ENCODE data around the gene SET. TPM values are rescaled to one million over a fixed set of nuclear protein-coding genes. Genes with fewer than 3 reads are reported as not detected.

The SET gene
- total RNA-seq, 4 donors from 2014 or later: 173 to 217 (median 202) TPM

DNA sequence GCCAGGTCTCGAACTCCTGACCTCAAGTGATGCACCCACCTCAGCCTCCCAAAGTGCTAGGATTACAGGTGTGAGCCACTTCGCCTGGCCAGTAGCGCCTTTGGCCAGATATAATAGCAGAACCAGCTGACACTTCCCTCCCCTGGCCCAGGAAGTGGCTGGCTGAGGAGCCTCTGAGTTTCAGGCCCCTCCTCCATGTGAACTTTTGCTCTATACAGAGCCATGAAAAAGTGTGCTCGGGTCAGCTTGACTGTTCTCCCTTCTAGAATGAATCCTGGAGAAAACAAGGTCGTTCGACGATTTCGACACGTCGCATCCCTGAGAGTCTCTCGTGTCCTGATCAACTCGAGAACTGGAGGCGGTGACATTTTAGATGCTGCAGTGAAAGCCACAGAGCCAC is 43.6 kb downstream of the SET start:
- Histone ChIP-seq H3K36me3 (peaks cover 16 to 29% of the 10 kb centered on the region in 2 donors), H3K9me3 (no peaks in the 10 kb centered on the region), H3K27me3 (no peaks in the 10 kb centered on the region), H3K4me1 (no peaks in the 10 kb centered on the region), H3K27ac (no peak overlapping the region), H3K4me3 (replicated peaks in 1 of 3) (no peak overlapping the region)
- DNase-seq: no peak
- TF ChIP-seq POLR2A (IDR thresholded peaks at IDR 0.05): no peak
- TF ChIP-seq, protein P1, sequence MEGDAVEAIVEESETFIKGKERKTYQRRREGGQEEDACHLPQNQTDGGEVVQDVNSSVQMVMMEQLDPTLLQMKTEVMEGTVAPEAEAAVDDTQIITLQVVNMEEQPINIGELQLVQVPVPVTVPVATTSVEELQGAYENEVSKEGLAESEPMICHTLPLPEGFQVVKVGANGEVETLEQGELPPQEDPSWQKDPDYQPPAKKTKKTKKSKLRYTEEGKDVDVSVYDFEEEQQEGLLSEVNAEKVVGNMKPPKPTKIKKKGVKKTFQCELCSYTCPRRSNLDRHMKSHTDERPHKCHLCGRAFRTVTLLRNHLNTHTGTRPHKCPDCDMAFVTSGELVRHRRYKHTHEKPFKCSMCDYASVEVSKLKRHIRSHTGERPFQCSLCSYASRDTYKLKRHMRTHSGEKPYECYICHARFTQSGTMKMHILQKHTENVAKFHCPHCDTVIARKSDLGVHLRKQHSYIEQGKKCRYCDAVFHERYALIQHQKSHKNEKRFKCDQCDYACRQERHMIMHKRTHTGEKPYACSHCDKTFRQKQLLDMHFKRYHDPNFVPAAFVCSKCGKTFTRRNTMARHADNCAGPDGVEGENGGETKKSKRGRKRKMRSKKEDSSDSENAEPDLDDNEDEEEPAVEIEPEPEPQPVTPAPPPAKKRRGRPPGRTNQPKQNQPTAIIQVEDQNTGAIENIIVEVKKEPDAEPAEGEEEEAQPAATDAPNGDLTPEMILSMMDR (IDR thresholded peaks at IDR 0.05): no peak
- intact Hi-C loops (cut with DNase I): no loop called here
- WGBS, 2 donors: 91 to 96% methylated on average over 13 of the region's 13 CpGs

DNA sequence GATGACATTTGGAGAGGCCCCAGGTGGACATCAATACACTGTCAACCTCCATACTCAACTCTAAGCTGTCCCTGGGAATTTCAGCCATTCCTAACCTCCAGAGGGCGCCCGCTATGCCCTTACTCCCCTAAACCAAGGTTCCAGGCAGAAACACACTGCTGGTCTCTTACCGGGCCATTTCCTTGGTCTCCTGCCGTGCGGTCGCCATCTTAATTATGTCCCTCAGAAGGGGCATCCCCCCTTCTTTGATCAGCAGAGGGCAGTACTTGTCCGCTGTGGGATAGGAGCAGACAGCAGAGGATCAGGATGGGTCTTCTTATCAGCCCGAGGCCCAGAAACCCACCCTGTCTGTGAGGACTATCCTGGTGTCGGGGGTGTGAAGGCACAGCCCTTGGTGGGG is 44.2 kb downstream of the SET start:
- peak; percentile 73 to 75 for DNase-seq
- WGBS, 2 donors: 34 to 39% methylated on average over 8 to 9 of the region's 9 CpGs
- H3K36me3 ChIP-seq: peaks cover 16 to 29% of the 10 kb centered on the region in 2 donors
- H3K27ac ChIP-seq: no peak overlapping the region
- H3K4me1 ChIP-seq: no peaks in the 10 kb centered on the region
- H3K4me3 ChIP-seq (replicated peaks in 1 of 3): no peak overlapping the region
- intact Hi-C loops (cut with DNase I): no loop called here
- no peak for TF ChIP-seq POLR2A (IDR thresholded peaks at IDR 0.05)
- TF ChIP-seq, protein P1 (IDR thresholded peaks at IDR 0.05): peak in 5 of 6 experiments; percentile 9 to 70 (median 48)
- no peaks in the 10 kb centered on the region for H3K9me3 ChIP-seq
- no peaks in the 10 kb centered on the region for H3K27me3 ChIP-seq

DNA sequence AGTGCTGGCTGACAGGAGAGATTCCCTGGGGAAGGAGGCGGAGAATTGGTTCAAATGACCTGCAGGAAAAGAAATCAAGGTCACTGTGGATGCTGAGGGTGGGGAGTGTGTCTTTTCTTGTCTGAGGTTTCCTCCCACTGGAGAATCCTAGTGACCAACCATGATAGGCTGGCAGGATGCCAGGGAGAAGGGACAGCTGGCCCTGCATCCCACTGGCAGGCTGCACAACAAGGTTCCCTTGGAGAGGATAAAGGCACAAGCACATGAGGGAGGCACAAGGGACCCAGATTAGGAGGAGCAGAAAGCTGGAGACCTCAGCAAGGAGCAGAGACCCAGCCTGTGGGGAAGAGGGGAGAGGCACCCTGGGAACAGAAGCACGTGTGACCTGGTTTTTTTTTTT is 46.4 kb downstream of the SET start:
- WGBS, 2 donors: 89 to 94% methylated on average over 2 of the region's 2 CpGs
- Histone ChIP-seq H3K9me3 (no peaks in the 10 kb centered on the region), H3K36me3 (peaks cover 29 to 45% of the 10 kb centered on the region in 2 donors), H3K4me3 (replicated peaks in 1 of 3) (no peak overlapping the region), H3K27ac (no peak overlapping the region), H3K27me3 (no peaks in the 10 kb centered on the region), H3K4me1 (no peaks in the 10 kb centered on the region)
- no peak for TF ChIP-seq POLR2A (IDR thresholded peaks at IDR 0.05)
- TF ChIP-seq, protein P1 (IDR thresholded peaks at IDR 0.05): no peak
- intact Hi-C loops (cut with DNase I): no loop called here
- DNase-seq: no peak

DNA sequence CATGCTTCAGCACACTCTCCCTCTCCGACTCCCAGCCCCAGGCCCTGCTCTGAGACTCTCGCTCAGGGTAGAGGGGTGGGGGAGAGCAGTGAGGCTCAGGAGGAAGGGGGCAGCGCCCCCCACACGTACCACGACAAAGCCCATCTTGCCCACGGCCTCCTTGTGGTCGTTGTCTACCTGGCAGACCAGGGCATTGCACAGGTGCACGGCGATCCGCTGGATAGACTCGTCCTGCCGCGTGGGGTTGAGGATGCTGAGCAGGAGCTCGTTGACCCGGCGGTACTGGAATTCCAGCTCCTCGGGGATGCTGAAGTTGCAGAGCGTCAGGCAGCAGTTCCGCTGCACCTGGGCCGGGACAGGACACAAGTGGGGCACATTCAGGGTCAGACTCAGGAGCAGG is 53.4 kb downstream of the SET start:
- TF ChIP-seq POLR2A (IDR thresholded peaks at IDR 0.05): no peak
- TF ChIP-seq, protein P1 (IDR thresholded peaks at IDR 0.05): no peak
- Histone ChIP-seq H3K9me3 (no peaks in the 10 kb centered on the region), H3K4me3 (replicated peaks in 1 of 3) (no peak overlapping the region), H3K36me3 (peaks cover 17 to 21% of the 10 kb centered on the region in 2 donors), H3K27ac (no peak overlapping the region), H3K4me1 (no peaks in the 10 kb centered on the region), H3K27me3 (no peaks in the 10 kb centered on the region)
- WGBS, 2 donors: 73 to 80% methylated on average over 18 to 20 of the region's 20 CpGs
- peak in 1 of 2 donors; percentile 5 for DNase-seq
- intact Hi-C loops (cut with DNase I): no loop called here

DNA sequence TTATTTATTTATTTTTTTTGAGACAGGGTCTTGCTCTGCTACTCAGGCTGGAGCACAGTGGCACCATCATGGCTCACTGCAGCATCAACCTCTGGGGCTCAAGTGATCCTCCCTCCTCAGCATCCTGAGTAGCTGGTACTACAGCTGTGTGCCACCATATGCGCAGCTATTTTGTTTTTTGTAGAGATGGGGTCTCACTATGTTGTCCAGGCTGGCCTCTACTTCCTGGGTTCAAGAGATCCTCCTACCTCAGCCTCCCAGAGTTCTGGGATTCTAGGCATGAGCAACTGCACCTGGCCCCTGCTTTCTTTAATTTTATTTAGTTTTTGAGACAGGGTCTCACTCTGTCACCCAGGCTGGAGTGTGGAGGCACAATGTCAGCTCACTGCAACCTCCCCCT is 54.4 kb downstream of the SET start:
- 92 to 100% methylated on average over 1 of the region's 1 CpG for WGBS, 2 donors
- H3K9me3 ChIP-seq: no peaks in the 10 kb centered on the region
- TF ChIP-seq, protein P1 (IDR thresholded peaks at IDR 0.05): no peak
- TF ChIP-seq POLR2A (IDR thresholded peaks at IDR 0.05): no peak
- H3K4me3 ChIP-seq (replicated peaks in 1 of 3): no peak overlapping the region
- H3K27ac ChIP-seq: no peak overlapping the region
- H3K36me3 ChIP-seq: peaks cover 17 to 21% of the 10 kb centered on the region in 2 donors
- H3K4me1 ChIP-seq: no peaks in the 10 kb centered on the region
- no peak for DNase-seq
- no peaks in the 10 kb centered on the region for H3K27me3 ChIP-seq
- intact Hi-C loops (cut with DNase I): no loop called here

Small RNAs within 50 kb of the gene (small RNA-seq; reads per million reads assigned to genes)
- gene RF00017: not detected
- gene RN7SL560P: not detected

Other genes with a start within 250 kb of the SET start
- gene ODF2, start 233.2 kb upstream of the SET start, total RNA-seq: 10 to 100 TPM; 21.9 to 25.5 (median 22.4) TPM
- 10 to 100 TPM; 24.1 to 30.3 (median 25.5) TPM for gene GLE1, start 184.5 kb upstream of the SET start, total RNA-seq
- 100 to 1,000 TPM; 189 to 307 (median 278) TPM for gene SPTAN1, start 136.6 kb upstream of the SET start, total RNA-seq
- 100 to 1,000 TPM in 2 of 4 donors, 10 to 100 TPM in 2; 86.1 to 179 (median 132) TPM for gene DYNC2I2, start 32.4 kb upstream of the SET start, total RNA-seq
- gene PKN3, start 13.3 kb downstream of the SET start, total RNA-seq: 1 to 10 TPM; 4.4 to 7.6 (median 6.4) TPM
- 10 to 100 TPM; 21.2 to 45.7 (median 33.7) TPM for gene ZDHHC12, start 34.9 kb downstream of the SET start, total RNA-seq
- gene ZER1, start 82.7 kb downstream of the SET start, total RNA-seq: 100 to 1,000 TPM in 1 of 4 donors, 10 to 100 TPM in 3; 45.1 to 129 (median 70.2) TPM
- gene TBC1D13, start 98.0 kb downstream of the SET start, total RNA-seq: 10 to 100 TPM; 18.6 to 32.1 (median 27.6) TPM
- 10 to 100 TPM; 15.2 to 74.6 (median 40.1) TPM for gene ENDOG, start 129.3 kb downstream of the SET start, total RNA-seq
- 10 to 100 TPM; 16.7 to 38.4 (median 27.4) TPM for gene SPOUT1, start 140.6 kb downstream of the SET start, total RNA-seq
- 10 to 100 TPM in 3 of 4 donors, 1 to 10 TPM in 1; 5.8 to 12.6 (median 12.3) TPM for gene KYAT1, start 192.7 kb downstream of the SET start, total RNA-seq
- gene LRRC8A, start 192.9 kb downstream of the SET start, total RNA-seq: 10 to 100 TPM; 56.3 to 65.6 (median 61.5) TPM
- gene PHYHD1, start 231.8 kb downstream of the SET start, total RNA-seq: 10 to 100 TPM; 10.1 to 65.3 (median 39.4) TPM